ENCODE data around the gene VPS37B.
"Not testable (repeated sequence)": the region's sequence is repeated elsewhere in the genome, so short reads cannot be mapped to it uniquely, and the experiment has no call there.

Gene VPS37B

GRCh38 chr12:122918827-122919226 lies 22.9 kb upstream of the VPS37B start:
- no peak for DNase-seq
- Histone ChIP-seq H3K9me3 (no peaks in the 10 kb centered on the region), H3K4me3 (no peak overlapping the region), H3K27ac (no peak overlapping the region), H3K4me1 (peaks cover 0 to 14% (median 13%) of the 10 kb centered on the region in 4 donors), H3K27me3 (no peaks in the 10 kb centered on the region), H3K36me3 (no peaks in the 10 kb centered on the region)
- no peak for TF ChIP-seq CTCF (IDR thresholded peaks at IDR 0.05)
- intact Hi-C loops (cut with DNase I; ENCODE audit: low total_unique reads), result no loop called here

- no peaks in the 10 kb centered on the region for H3K36me3 ChIP-seq
- no peak for TF ChIP-seq CTCF (IDR thresholded peaks at IDR 0.05)
- peak overlapping the region; percentile 8 to 56 for H3K27ac ChIP-seq
- H3K4me3 ChIP-seq, result no peak overlapping the region
- no peaks in the 10 kb centered on the region for H3K27me3 ChIP-seq
- no peaks in the 10 kb centered on the region for H3K9me3 ChIP-seq
- DNase-seq, result peak in 1 of 2 donors; percentile 72
- intact Hi-C loops (cut with DNase I; ENCODE audit: low total_unique reads), result no loop called here
- H3K4me1 ChIP-seq, result peaks cover 0 to 14% (median 13%) of the 10 kb centered on the region in 4 donors
These were observed 21.7 kb upstream of the VPS37B start for GRCh38 chr12:122917507-122918121.

GRCh38 chr12:122909442-122910288 lies 13.7 kb upstream of the VPS37B start:
- H3K27me3 ChIP-seq, result no peaks in the 10 kb centered on the region
- no peak overlapping the region for H3K4me3 ChIP-seq
- H3K9me3 ChIP-seq, result no peaks in the 10 kb centered on the region
- no peaks in the 10 kb centered on the region for H3K36me3 ChIP-seq
- peaks cover 0 to 4% (median 0%) of the 10 kb centered on the region in 4 donors for H3K4me1 ChIP-seq
- TF ChIP-seq CTCF (IDR thresholded peaks at IDR 0.05), result no peak
- DNase-seq, result no peak
- intact Hi-C loops (cut with DNase I; ENCODE audit: low total_unique reads), result no loop called here
- no peak overlapping the region for H3K27ac ChIP-seq

- Histone ChIP-seq H3K4me1 (peaks cover 0 to 4% (median 0%) of the 10 kb centered on the region in 4 donors), H3K9me3 (no peaks in the 10 kb centered on the region), H3K27me3 (no peaks in the 10 kb centered on the region), H3K27ac (no peak overlapping the region), H3K36me3 (no peaks in the 10 kb centered on the region), H3K4me3 (no peak overlapping the region)
- DNase-seq, result peak in 1 of 2 donors; percentile 1
- TF ChIP-seq CTCF (IDR thresholded peaks at IDR 0.05), result no peak
- intact Hi-C loops (cut with DNase I; ENCODE audit: low total_unique reads), result no loop called here
These were observed 13.0 kb upstream of the VPS37B start for GRCh38 chr12:122908915-122909314.

GRCh38 chr12:122905258-122905657 lies 9.3 kb upstream of the VPS37B start:
- H3K27me3 ChIP-seq; H3K9me3 ChIP-seq; H3K36me3 ChIP-seq; H3K27ac ChIP-seq; intact Hi-C loops (cut with DNase I; ENCODE audit: low total_unique reads); DNase-seq; H3K4me3 ChIP-seq; H3K4me1 ChIP-seq: not testable (repeated sequence)

GRCh38 chr12:122903693-122904034 lies 7.7 kb upstream of the VPS37B start:
- Histone ChIP-seq H3K27me3 (no peaks in the 10 kb centered on the region), H3K27ac (no peak overlapping the region), H3K4me1 (no peaks in the 10 kb centered on the region), H3K4me3 (no peak overlapping the region), H3K9me3 (no peaks in the 10 kb centered on the region), H3K36me3 (no peaks in the 10 kb centered on the region)
- TF ChIP-seq CTCF (IDR thresholded peaks at IDR 0.05), result no peak
- DNase-seq, result no peak
- intact Hi-C loops (cut with DNase I; ENCODE audit: low total_unique reads), result no loop called here
